Left ventricle myocardium inferior (tissue), 1 donor: ENCODE results near the gene PANK4. TPM values are rescaled to one million over a fixed set of nuclear protein-coding genes. Genes with fewer than 3 reads are reported as not detected.

Source experiments
- DNase-seq: peaks from one replicate; pipeline ENCODE4 v3.0.0-alpha.2; 2020
- H3K27ac ChIP-seq: fragments of 200-600 bp; replicated peaks from 2 replicates; pipeline ENCODE4 v1.8.0; 2021
- H3K27me3 ChIP-seq: fragments of 200-600 bp; 2 replicates; pipeline ENCODE4 v1.8.0; 2021; ENCODE audit warnings: low read depth
- H3K36me3 ChIP-seq: fragments of 200-600 bp; 2 replicates; pipeline ENCODE4 v1.8.0; 2021
- H3K4me1 ChIP-seq: fragments of 200-600 bp; 2 replicates; pipeline ENCODE4 v1.8.0; 2021
- H3K4me3 ChIP-seq: fragments of 200-600 bp; 2 replicates; pipeline ENCODE4 v1.8.0; 2021; ENCODE audit warnings: mild to moderate bottlenecking, moderate library complexity
- H3K9me3 ChIP-seq: fragments of 200-600 bp; replicated peaks from 2 replicates; pipeline ENCODE4 v1.8.0; 2021
- intact Hi-C: fragments of 100-400 bp; cut with micrococcal nuclease; formaldehyde crosslinking; loops from one replicate; pipeline ENCODE4 v1.11.0; 2022
- total RNA-seq: library from RNA; stranded (reverse); fragmentation: NEBNext Ultra II Directional; extraction: Animal tissue kit (Norgen Biotek cat#: 25700); gene quantifications from one replicate; pipeline ENCODE4 v1.2.1, GENCODE V29; 2021
- TF ChIP-seq, protein P1 (sequence below): fragments of 200-600 bp; IDR thresholded peaks from 2 replicates; pipeline ENCODE4 v1.8.0; 2021; ENCODE audit warnings: antibody characterized with exemption, mild to moderate bottlenecking, borderline replicate concordance
- donor health status: DM: no; HTN: yes; CAD: no; lungs with severe emphysema.

Gene PANK4
- total RNA-seq, 1 donor from 2014 or later: 42.8 TPM

DNA sequence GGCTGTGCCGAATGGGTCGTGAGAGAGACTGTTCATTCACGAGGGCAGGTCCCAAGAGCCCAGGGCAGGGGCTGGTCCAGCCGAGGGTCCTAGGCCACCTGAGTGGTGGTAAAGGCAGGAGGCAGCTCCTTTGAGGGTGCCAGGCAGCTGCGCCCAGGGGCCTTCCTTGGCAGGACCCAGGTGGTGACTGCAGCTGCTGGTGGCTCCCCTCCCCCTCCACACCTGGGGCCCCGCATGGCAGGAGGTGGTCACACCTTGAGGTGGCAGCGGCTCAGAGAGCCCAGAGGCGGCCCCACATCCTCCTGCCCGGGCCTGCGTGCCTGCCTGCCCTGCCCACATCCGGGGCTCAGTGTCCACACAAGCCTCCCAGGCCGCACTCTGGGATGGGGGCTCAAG is 60.1 kb downstream of the PANK4 start:
- DNase-seq: no peak
- H3K27me3 ChIP-seq: peaks cover 96% of the 10 kb centered on the region
- no peak overlapping the region for H3K27ac ChIP-seq
- no peaks in the 10 kb centered on the region for H3K9me3 ChIP-seq
- TF ChIP-seq, protein P1, sequence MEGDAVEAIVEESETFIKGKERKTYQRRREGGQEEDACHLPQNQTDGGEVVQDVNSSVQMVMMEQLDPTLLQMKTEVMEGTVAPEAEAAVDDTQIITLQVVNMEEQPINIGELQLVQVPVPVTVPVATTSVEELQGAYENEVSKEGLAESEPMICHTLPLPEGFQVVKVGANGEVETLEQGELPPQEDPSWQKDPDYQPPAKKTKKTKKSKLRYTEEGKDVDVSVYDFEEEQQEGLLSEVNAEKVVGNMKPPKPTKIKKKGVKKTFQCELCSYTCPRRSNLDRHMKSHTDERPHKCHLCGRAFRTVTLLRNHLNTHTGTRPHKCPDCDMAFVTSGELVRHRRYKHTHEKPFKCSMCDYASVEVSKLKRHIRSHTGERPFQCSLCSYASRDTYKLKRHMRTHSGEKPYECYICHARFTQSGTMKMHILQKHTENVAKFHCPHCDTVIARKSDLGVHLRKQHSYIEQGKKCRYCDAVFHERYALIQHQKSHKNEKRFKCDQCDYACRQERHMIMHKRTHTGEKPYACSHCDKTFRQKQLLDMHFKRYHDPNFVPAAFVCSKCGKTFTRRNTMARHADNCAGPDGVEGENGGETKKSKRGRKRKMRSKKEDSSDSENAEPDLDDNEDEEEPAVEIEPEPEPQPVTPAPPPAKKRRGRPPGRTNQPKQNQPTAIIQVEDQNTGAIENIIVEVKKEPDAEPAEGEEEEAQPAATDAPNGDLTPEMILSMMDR: no peak
- H3K4me1 ChIP-seq: no peaks in the 10 kb centered on the region
- no peaks in the 10 kb centered on the region for H3K36me3 ChIP-seq
- intact Hi-C loops: no loop called here
- no peak overlapping the region for H3K4me3 ChIP-seq

DNA sequence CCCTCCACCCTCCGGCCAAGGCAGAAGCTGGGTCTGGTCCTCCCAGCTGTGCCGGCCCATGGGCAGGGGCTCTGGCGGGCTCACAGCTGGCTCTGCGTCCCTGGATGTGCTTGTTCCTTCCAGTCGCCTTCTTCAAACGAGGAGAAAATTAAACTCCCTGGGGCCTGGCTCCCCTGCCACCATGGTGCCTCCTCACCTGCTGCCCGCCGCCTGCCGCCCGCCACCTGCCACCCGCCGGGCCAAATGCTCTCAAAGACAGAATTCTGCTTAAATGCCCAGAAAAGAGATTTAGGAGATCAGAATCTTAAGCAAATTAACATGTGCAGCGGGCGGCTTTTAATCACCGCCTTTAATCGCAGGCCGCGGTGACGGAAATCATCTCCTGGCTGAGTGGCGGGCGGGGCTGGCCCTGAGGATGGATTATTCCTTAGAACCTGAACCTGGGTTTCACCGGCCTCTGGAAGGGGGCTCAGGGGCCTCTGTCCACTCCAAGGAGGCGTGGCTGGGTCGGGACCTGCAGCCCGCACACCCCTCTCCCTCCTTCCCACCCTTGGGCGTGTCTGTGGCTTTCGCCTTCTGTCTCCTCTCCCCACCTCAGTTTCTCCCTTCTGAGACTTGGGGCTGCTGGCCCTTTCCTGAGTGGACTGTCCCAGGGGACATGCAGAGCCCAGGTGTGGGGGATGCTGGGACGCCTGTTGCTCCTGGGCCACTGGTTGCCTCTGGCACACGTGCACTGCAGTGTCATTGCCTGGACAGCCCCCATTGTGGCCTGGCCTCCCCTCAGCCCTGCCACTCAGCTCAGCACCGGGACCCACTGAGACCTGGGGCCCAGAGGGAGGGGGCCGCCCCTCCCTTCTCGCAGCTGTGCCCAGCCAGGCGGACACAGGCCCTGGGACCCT is 60.8 kb downstream of the PANK4 start:
- no peak for DNase-seq
- H3K9me3 ChIP-seq: no peaks in the 10 kb centered on the region
- H3K4me1 ChIP-seq: peaks cover under 1% of the 10 kb centered on the region
- no peaks in the 10 kb centered on the region for H3K36me3 ChIP-seq
- no peak overlapping the region for H3K27ac ChIP-seq
- no peak overlapping the region for H3K4me3 ChIP-seq
- intact Hi-C loops: no loop called here
- TF ChIP-seq, protein P1: no peak
- H3K27me3 ChIP-seq: peaks cover 96% of the 10 kb centered on the region

- TF ChIP-seq, protein P1: no peak
- Histone ChIP-seq H3K27me3 (peaks cover 84% of the 10 kb centered on the region), H3K9me3 (no peaks in the 10 kb centered on the region), H3K36me3 (no peaks in the 10 kb centered on the region), H3K4me3 (no peak overlapping the region), H3K27ac (no peak overlapping the region), H3K4me1 (peaks cover 12% of the 10 kb centered on the region)
- DNase-seq: no peak
- intact Hi-C loops: no loop called here
These were observed 63.0 kb downstream of the PANK4 start for GRCh38 chr1:2463396-2463795.

- DNase-seq: no peak
- H3K36me3 ChIP-seq: no peaks in the 10 kb centered on the region
- no peak overlapping the region for H3K27ac ChIP-seq
- no peaks in the 10 kb centered on the region for H3K9me3 ChIP-seq
- H3K27me3 ChIP-seq: peaks cover 84% of the 10 kb centered on the region
- H3K4me1 ChIP-seq: peaks cover 12% of the 10 kb centered on the region
- intact Hi-C loops: no loop called here
- TF ChIP-seq, protein P1: no peak
- no peak overlapping the region for H3K4me3 ChIP-seq
These were observed 63.6 kb downstream of the PANK4 start for GRCh38 chr1:2462819-2463218.

DNA sequence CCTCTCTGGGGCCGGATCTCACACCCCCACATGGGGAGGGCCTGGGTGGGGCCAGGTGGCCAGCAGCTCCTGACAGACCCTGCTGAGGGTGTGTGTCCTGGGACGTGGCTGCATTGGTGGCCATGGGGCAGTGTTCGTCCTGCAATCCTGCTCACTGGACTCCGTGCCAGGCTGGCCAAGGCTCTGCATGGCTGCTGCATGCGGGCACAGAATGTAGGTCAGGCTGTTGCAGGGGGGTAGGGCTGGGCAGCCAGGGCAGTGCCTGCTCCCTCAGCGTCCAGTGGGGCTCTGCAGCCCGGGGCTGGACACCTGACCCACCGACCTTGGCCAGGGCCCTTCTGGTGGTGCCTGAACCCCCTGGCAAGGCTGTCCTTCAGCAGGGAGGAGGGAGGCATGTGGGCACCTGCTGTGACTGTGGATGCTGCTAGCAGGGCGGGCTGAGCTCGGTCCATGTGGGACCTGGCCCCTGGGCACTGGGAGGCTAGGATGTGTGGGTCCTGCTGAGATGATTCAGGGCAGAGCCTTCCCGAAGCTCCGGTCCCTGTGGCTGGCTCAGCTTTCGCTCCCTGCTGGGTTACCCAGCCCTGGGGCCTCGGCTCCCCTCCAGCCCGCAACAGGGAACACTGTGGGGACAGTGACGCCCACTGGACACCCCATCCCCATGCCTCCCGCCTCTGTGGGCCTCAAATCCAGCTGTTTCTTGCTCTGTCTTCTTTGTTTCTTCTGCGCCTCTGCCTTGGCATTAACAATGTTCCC is 65.2 kb downstream of the PANK4 start:
- Histone ChIP-seq H3K36me3 (no peaks in the 10 kb centered on the region), H3K4me1 (peaks cover 12% of the 10 kb centered on the region), H3K4me3 (no peak overlapping the region), H3K9me3 (no peaks in the 10 kb centered on the region), H3K27me3 (peaks cover 81% of the 10 kb centered on the region), H3K27ac (no peak overlapping the region)
- no peak for DNase-seq
- TF ChIP-seq, protein P1: no peak
- intact Hi-C loops: no loop called here
